Measurements from ENCODE around the gene PLAC1.
A peak's percentile ranks its signal among the peaks of the same experiment; 100 is the strongest.

The PLAC1 gene

GRCh38 chrX:134670134-134670924 is 12.1 kb upstream of the PLAC1 start:
- no peak for DNase-seq

GRCh38 chrX:134669378-134670098 is 11.3 kb upstream of the PLAC1 start:
- no peak for DNase-seq

- no peak for DNase-seq
Measured at GRCh38 chrX:134664202-134664601, 5.9 kb upstream of the PLAC1 start.

- DNase-seq: no peak
Measured at GRCh38 chrX:134661295-134661694, 3.0 kb upstream of the PLAC1 start.

- DNase-seq: no peak
Measured at GRCh38 chrX:134660627-134661026, 2.4 kb upstream of the PLAC1 start.

GRCh38 chrX:134659761-134660160 is 1.5 kb upstream of the PLAC1 start:
- DNase-seq: no peak

- DNase-seq: peak; percentile 19
Measured at GRCh38 chrX:134658760-134659023, 421 bp upstream of the PLAC1 start.

- no peak for DNase-seq
Measured at GRCh38 chrX:134654398-134655012, 3.8 kb downstream of the PLAC1 start.

GRCh38 chrX:134653835-134654234 is 4.4 kb downstream of the PLAC1 start:
- DNase-seq: no peak

- DNase-seq: no peak
Measured at GRCh38 chrX:134650701-134651100, 7.6 kb downstream of the PLAC1 start.

- DNase-seq: no peak
Measured at GRCh38 chrX:134649770-134650169, 8.5 kb downstream of the PLAC1 start.

GRCh38 chrX:134647477-134647877 is 10.8 kb downstream of the PLAC1 start:
- no peak for DNase-seq

GRCh38 chrX:134646691-134647090 is 11.6 kb downstream of the PLAC1 start:
- DNase-seq: no peak

- no peak for DNase-seq
Measured at GRCh38 chrX:134645936-134646543, 12.2 kb downstream of the PLAC1 start.

GRCh38 chrX:134642386-134642785 is 15.9 kb downstream of the PLAC1 start:
- no peak for DNase-seq

GRCh38 chrX:134641346-134641745 is 16.9 kb downstream of the PLAC1 start:
- no peak for DNase-seq

- DNase-seq: no peak
Measured at GRCh38 chrX:134640914-134641313, 17.4 kb downstream of the PLAC1 start.

- DNase-seq: no peak
Measured at GRCh38 chrX:134636851-134637250, 21.4 kb downstream of the PLAC1 start.

- DNase-seq: no peak
Measured at GRCh38 chrX:134634691-134635090, 23.6 kb downstream of the PLAC1 start.

- no peak for DNase-seq
Measured at GRCh38 chrX:134633832-134634231, 24.4 kb downstream of the PLAC1 start.

- DNase-seq: no peak
Measured at GRCh38 chrX:134633394-134633793, 24.9 kb downstream of the PLAC1 start.

- DNase-seq: no peak
Measured at GRCh38 chrX:134632355-134632754, 25.9 kb downstream of the PLAC1 start.

GRCh38 chrX:134631426-134632346 is 26.6 kb downstream of the PLAC1 start:
- DNase-seq: no peak

Data from COR-L47 (cell line).